Esophagus muscularis mucosa (tissue), 3 donors: ENCODE data around the gene LTBP1.

ENCODE experiments used
- CTCF ChIP-seq, 3 experiments: fragments of 200-600 bp in 2 of 3; fragments of 450-650 bp in 1 of 3; sonication (generic) in 2 of 3; IDR thresholded peaks; one replicate each; pipeline ENCODE4 v1.5.1; 2017 to 2019; ENCODE audit warnings: antibody characterized with exemption in 3 of 3, mild to moderate bottlenecking in 2 of 3, moderate library complexity in 1 of 3
- POLR2AphosphoS5 ChIP-seq, 2 donors: sonication (generic); formaldehyde crosslinking; IDR thresholded peaks; one replicate each; pipeline ENCODE4 v1.6.1; 2017; ENCODE audit warnings: antibody characterized with exemption in 2 of 2

GRCh38 chr2:33380001-33380609 lies 433.4 kb downstream of the LTBP1 start:
- TF ChIP-seq CTCF (IDR thresholded peaks at IDR 0.05) (peak in 2 of 3 experiments; percentile 23 to 45), POLR2AphosphoS5 (IDR thresholded peaks at IDR 0.05) (no peak)
